Thyroid gland (tissue), 4 donors: Measurements from ENCODE around the gene SLC19A1. TPM values are rescaled to one million over a fixed set of nuclear protein-coding genes. Genes with fewer than 3 reads are reported as not detected.

Source experiments
- DNase-seq, 2 donors: peaks; one replicate each; pipeline ENCODE4 v3.0.0-alpha.2; 2019
- H3K27ac ChIP-seq, 3 donors: fragments of 200-600 bp; sonication (generic); 1 replicate in 2 of 3; 2 replicates in 1 of 3; pipeline ENCODE4 v1.5.1; 2016 to 2019; ENCODE audit warnings: mild to moderate bottlenecking in 1 of 3, moderate library complexity in 1 of 3
- H3K27me3 ChIP-seq: fragments of 200-600 bp; sonication (generic); one replicate; pipeline ENCODE4 v1.5.1; 2019
- H3K36me3 ChIP-seq, 2 donors: fragments of 200-600 bp; sonication (generic); one replicate each; pipeline ENCODE4 v1.5.1; 2016 to 2019
- H3K4me1 ChIP-seq, 2 donors: fragments of 200-600 bp; sonication (generic); one replicate each; pipeline ENCODE4 v1.5.1; 2017 to 2019
- H3K4me3 ChIP-seq, 3 donors: fragments of 200-600 bp; sonication (generic); replicated peaks in 1 of 3; 1 replicate in 2 of 3; 2 replicates in 1 of 3; pipeline ENCODE4 v1.5.1; 2016; ENCODE audit warnings: mild to moderate bottlenecking in 1 of 3
- H3K9me3 ChIP-seq: fragments of 200-600 bp; sonication (generic); one replicate; pipeline ENCODE4 v1.5.1; 2017
- POLR2A ChIP-seq, 2 donors: fragments of 450-650 bp; IDR thresholded peaks; one replicate each; pipeline ENCODE4 v1.6.1; 2017; ENCODE audit warnings: antibody characterized with exemption in 2 of 2, mild to moderate bottlenecking in 2 of 2, moderate library complexity in 1 of 2
- WGBS, 2 donors: methylation state at CpG; one replicate each; pipeline ENCODE4 v1.1.5; 2017; 5-methylcytosine and 5-hydroxymethylcytosine counted together
- intact Hi-C: fragments of 100-400 bp; cut with DNase I; formaldehyde crosslinking; loops from one replicate; pipeline ENCODE4 v1.15.1; 2023
- total RNA-seq, 4 donors: library from RNA; depleted of rRNA; stranded (reverse); fragments of >200 nt; gene quantifications; one replicate each; pipeline ENCODE4 v1.2.3, GENCODE V29; 2016
- TF ChIP-seq, protein P1 (sequence below), 6 experiments: fragments of 200-600 bp in 3 of 6; fragments of 450-650 bp in 3 of 6; sonication (generic) in 3 of 6; IDR thresholded peaks; one replicate each; pipeline ENCODE4 v1.5.1; 2016 to 2019; ENCODE audit warnings: antibody characterized with exemption in 6 of 6, mild to moderate bottlenecking in 2 of 6, inconsistent platforms in 1 of 6, moderate library complexity in 1 of 6

SLC19A1 gene
- total RNA-seq, 4 donors from 2014 or later: 7.6 to 15.5 (median 12.2) TPM

GRCh38 chr21:45509566-45510465, 32.4 kb downstream of the SLC19A1 start:
- TF ChIP-seq POLR2A (IDR thresholded peaks at IDR 0.05): no peak
- TF ChIP-seq, protein P1, sequence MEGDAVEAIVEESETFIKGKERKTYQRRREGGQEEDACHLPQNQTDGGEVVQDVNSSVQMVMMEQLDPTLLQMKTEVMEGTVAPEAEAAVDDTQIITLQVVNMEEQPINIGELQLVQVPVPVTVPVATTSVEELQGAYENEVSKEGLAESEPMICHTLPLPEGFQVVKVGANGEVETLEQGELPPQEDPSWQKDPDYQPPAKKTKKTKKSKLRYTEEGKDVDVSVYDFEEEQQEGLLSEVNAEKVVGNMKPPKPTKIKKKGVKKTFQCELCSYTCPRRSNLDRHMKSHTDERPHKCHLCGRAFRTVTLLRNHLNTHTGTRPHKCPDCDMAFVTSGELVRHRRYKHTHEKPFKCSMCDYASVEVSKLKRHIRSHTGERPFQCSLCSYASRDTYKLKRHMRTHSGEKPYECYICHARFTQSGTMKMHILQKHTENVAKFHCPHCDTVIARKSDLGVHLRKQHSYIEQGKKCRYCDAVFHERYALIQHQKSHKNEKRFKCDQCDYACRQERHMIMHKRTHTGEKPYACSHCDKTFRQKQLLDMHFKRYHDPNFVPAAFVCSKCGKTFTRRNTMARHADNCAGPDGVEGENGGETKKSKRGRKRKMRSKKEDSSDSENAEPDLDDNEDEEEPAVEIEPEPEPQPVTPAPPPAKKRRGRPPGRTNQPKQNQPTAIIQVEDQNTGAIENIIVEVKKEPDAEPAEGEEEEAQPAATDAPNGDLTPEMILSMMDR (IDR thresholded peaks at IDR 0.05): no peak
- WGBS, 2 donors: 91 to 96% methylated on average over 19 to 42 of the region's 61 CpGs
- intact Hi-C loops: no loop called here
- no peaks in the 10 kb centered on the region for H3K9me3 ChIP-seq
- DNase-seq: no peak
- peaks cover 11 to 12% of the 10 kb centered on the region in 2 donors for H3K36me3 ChIP-seq
- no peaks in the 10 kb centered on the region for H3K4me1 ChIP-seq
- H3K27ac ChIP-seq: no peak overlapping the region
- no peak overlapping the region for H3K4me3 ChIP-seq
- H3K27me3 ChIP-seq: no peaks in the 10 kb centered on the region

- Histone ChIP-seq H3K27ac (no peak overlapping the region), H3K4me1 (no peaks in the 10 kb centered on the region), H3K36me3 (peaks cover 11 to 12% of the 10 kb centered on the region in 2 donors), H3K4me3 (no peak overlapping the region), H3K9me3 (no peaks in the 10 kb centered on the region), H3K27me3 (no peaks in the 10 kb centered on the region)
- TF ChIP-seq POLR2A (IDR thresholded peaks at IDR 0.05): no peak
- TF ChIP-seq, protein P1 (IDR thresholded peaks at IDR 0.05): no peak
- WGBS, 2 donors: 86 to 90% methylated on average over 32 to 36 of the region's 42 CpGs
- intact Hi-C loops: no loop called here
- no peak for DNase-seq
Measured at GRCh38 chr21:45508607-45509565, 33.4 kb downstream of the SLC19A1 start.

- intact Hi-C loops: no loop called here
- no peak overlapping the region for H3K4me3 ChIP-seq
- DNase-seq: no peak
- H3K27me3 ChIP-seq: no peaks in the 10 kb centered on the region
- no peaks in the 10 kb centered on the region for H3K4me1 ChIP-seq
- H3K36me3 ChIP-seq: peaks cover 11 to 12% of the 10 kb centered on the region in 2 donors
- TF ChIP-seq, protein P1 (IDR thresholded peaks at IDR 0.05): no peak
- TF ChIP-seq POLR2A (IDR thresholded peaks at IDR 0.05): no peak
- 94 to 99% methylated on average over 3 of the region's 3 CpGs for WGBS, 2 donors
- no peak overlapping the region for H3K27ac ChIP-seq
- H3K9me3 ChIP-seq: no peaks in the 10 kb centered on the region
Measured at GRCh38 chr21:45507888-45508508, 34.2 kb downstream of the SLC19A1 start.

DNA sequence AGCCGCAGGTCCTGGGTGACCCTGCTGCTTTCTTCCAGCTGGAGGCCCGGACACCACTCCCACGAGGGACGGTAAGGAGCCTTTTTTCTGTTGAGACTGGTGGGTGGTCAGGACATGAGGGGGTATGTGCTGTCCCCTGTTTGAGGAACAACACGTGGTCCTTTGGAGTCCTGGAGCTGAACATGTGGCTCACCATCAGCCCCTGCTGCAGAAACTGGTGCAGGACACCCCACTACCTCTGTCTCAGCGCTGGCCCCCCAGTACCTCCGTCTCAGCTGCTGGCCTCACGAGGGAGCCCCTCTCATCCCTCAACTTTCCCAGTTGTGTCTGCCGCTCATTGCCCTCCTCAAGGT, 34.7 kb downstream of the SLC19A1 start:
- H3K4me1 ChIP-seq: no peaks in the 10 kb centered on the region
- no peaks in the 10 kb centered on the region for H3K27me3 ChIP-seq
- TF ChIP-seq, protein P1 (IDR thresholded peaks at IDR 0.05): no peak
- no peak for TF ChIP-seq POLR2A (IDR thresholded peaks at IDR 0.05)
- no peak overlapping the region for H3K4me3 ChIP-seq
- no peaks in the 10 kb centered on the region for H3K9me3 ChIP-seq
- DNase-seq: no peak
- intact Hi-C loops: no loop called here
- H3K36me3 ChIP-seq: peaks cover 11 to 12% of the 10 kb centered on the region in 2 donors
- WGBS, 2 donors: 93 to 98% methylated on average over 6 to 7 of the region's 9 CpGs
- H3K27ac ChIP-seq: no peak overlapping the region
